Measurements from ENCODE around the gene LRMDA. TPM values are rescaled to one million over a fixed set of nuclear protein-coding genes. Genes with fewer than 3 reads are reported as not detected.

The LRMDA gene
- total RNA-seq, 1 experiment from 2014 or later, result 1.2 TPM

DNA sequence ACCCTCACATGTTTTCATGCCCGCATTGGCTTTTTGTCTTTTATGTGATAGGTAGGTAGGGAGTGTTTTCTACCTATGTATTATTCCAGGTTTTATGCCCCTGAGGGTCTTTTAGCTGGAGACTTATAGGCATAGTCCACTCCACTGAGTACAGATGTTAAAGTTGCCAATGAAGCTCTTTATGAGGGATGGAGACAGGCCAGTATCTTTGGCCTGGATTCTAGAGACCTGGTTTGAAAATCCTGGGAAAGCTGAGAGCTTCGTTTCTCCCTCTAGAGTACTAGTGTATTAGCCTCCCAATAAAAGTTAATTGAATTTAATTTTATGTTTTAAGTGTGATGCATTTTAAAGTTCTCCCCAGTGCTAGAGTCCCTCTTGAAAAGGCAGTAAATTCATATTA, 854.1 kb downstream of the LRMDA start:
- H4K20me1 ChIP-seq (ENCODE audit: low read length), result no peaks in the 10 kb centered on the region
- BruUV-seq (replicated peaks), result no TSS peak
- H2AFZ ChIP-seq (ENCODE audit: low read length), result no peak overlapping the region
- no peak for DNase-seq
- H3K27ac ChIP-seq (ENCODE audit: low read length), result no peak overlapping the region
- H3K79me2 ChIP-seq (ENCODE audit: low read length), result no peaks in the 10 kb centered on the region
- no peak for TF ChIP-seq EZH2phosphoT487 (IDR thresholded peaks at IDR 0.05; ENCODE audit: borderline replicate concordance, low read length)
- TF ChIP-seq, protein P1, sequence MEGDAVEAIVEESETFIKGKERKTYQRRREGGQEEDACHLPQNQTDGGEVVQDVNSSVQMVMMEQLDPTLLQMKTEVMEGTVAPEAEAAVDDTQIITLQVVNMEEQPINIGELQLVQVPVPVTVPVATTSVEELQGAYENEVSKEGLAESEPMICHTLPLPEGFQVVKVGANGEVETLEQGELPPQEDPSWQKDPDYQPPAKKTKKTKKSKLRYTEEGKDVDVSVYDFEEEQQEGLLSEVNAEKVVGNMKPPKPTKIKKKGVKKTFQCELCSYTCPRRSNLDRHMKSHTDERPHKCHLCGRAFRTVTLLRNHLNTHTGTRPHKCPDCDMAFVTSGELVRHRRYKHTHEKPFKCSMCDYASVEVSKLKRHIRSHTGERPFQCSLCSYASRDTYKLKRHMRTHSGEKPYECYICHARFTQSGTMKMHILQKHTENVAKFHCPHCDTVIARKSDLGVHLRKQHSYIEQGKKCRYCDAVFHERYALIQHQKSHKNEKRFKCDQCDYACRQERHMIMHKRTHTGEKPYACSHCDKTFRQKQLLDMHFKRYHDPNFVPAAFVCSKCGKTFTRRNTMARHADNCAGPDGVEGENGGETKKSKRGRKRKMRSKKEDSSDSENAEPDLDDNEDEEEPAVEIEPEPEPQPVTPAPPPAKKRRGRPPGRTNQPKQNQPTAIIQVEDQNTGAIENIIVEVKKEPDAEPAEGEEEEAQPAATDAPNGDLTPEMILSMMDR (conservative IDR thresholded peaks at IDR 0.05; ENCODE audit: low read depth, low read length), result no peak
- no peak for TF ChIP-seq EZH2 (IDR thresholded peaks at IDR 0.05; ENCODE audit: low read length, unreplicated experiment)
- H3K4me2 ChIP-seq (ENCODE audit: low read length), result no peak overlapping the region
- no peak for ATAC-seq
- no peak overlapping the region for H3K4me3 ChIP-seq (ENCODE audit: low read length)
- ChIA-PET CTCF (no interaction called here), POLR2A (ENCODE audit: unreplicated experiment) (no interaction called here)
- no peaks in the 10 kb centered on the region for H3F3A ChIP-seq (ENCODE audit: low read length, unreplicated experiment)
- H3K27me3 ChIP-seq (ENCODE audit: low read length), result peaks cover 11% of the 10 kb centered on the region
- no peak overlapping the region for H3K9ac ChIP-seq (ENCODE audit: low read length)
- 0 out of 2 replicates have a peak, but pooled peaks cover 4% of the 10 kb centered on the region for H3K9me2 ChIP-seq (replicated peaks; ENCODE audit: low read length)
- no peaks in the 10 kb centered on the region for H3K9me3 ChIP-seq (ENCODE audit: low read length)
- H3K4me1 ChIP-seq (ENCODE audit: insufficient read depth, low read length), result peaks cover 5% of the 10 kb centered on the region; the same call in 1 of the 2 replicates
- no peaks in the 10 kb centered on the region for H3K36me3 ChIP-seq (ENCODE audit: low read depth, low read length)
- intact Hi-C loops (cut with micrococcal nuclease), result no loop called here

DNA sequence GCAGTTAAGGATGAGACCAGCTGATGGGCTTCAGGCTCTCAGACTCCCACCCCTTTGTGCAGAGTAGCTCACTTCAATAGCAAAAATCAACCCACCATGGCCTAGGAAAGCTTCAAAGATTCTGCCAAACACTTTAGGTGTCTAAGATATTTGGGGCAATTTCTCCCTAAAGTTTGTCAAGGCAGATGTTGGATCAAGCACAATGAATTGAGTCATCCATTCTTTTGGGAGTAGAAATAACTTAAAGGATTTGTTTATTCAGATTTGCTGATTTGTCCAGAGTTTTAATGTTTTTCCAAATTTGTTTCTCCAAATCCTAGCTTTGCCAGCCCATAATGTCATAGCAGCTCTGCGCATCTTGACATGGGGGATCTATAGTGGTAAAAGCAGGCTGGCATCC, 855.1 kb downstream of the LRMDA start:
- no peaks in the 10 kb centered on the region for H3K79me2 ChIP-seq (ENCODE audit: low read length)
- H3K36me3 ChIP-seq (ENCODE audit: low read depth, low read length), result no peaks in the 10 kb centered on the region
- H3F3A ChIP-seq (ENCODE audit: low read length, unreplicated experiment), result no peaks in the 10 kb centered on the region
- DNase-seq (no peak), ATAC-seq (no peak)
- H2AFZ ChIP-seq (ENCODE audit: low read length), result no peak overlapping the region
- H3K27ac ChIP-seq (ENCODE audit: low read length), result no peak overlapping the region
- no peaks in the 10 kb centered on the region for H3K9me3 ChIP-seq (ENCODE audit: low read length)
- H3K4me1 ChIP-seq (ENCODE audit: insufficient read depth, low read length), result peaks cover 5% of the 10 kb centered on the region; the same call in 1 of the 2 replicates
- ChIA-PET CTCF (no interaction called here), POLR2A (ENCODE audit: unreplicated experiment) (no interaction called here)
- no peak overlapping the region for H3K9ac ChIP-seq (ENCODE audit: low read length)
- no peak for TF ChIP-seq EZH2phosphoT487 (IDR thresholded peaks at IDR 0.05; ENCODE audit: borderline replicate concordance, low read length)
- TF ChIP-seq, protein P1 (conservative IDR thresholded peaks at IDR 0.05; ENCODE audit: low read depth, low read length), result no peak
- TF ChIP-seq EZH2 (IDR thresholded peaks at IDR 0.05; ENCODE audit: low read length, unreplicated experiment), result no peak
- H3K9me2 ChIP-seq (replicated peaks; ENCODE audit: low read length), result 0 out of 2 replicates have a peak, but pooled peaks cover 4% of the 10 kb centered on the region
- intact Hi-C loops (cut with micrococcal nuclease), result no loop called here
- BruUV-seq (replicated peaks), result no TSS peak
- H3K4me2 ChIP-seq (ENCODE audit: low read length), result no peak overlapping the region
- H4K20me1 ChIP-seq (ENCODE audit: low read length), result no peaks in the 10 kb centered on the region
- H3K27me3 ChIP-seq (ENCODE audit: low read length), result peaks cover 11% of the 10 kb centered on the region
- H3K4me3 ChIP-seq (ENCODE audit: low read length), result no peak overlapping the region

DNA sequence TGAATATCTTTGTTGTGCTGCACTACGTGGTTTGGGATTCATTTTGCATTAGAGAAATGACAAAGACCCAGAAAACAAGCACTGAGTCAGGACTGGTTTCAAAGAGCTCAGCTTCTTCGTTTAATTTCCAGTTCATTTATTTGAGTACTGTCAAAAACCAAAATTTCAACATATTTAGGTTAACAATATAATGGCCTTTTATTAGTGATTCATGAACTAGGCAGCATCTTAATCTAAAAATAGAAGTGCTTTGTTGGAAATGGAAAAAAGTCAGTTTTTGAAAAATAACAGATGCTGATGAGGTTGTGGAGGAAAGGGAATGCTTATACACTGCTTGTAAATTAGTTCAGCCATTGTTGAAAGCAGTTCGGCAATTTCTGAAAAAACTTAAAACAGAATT, 856.4 kb downstream of the LRMDA start:
- Histone ChIP-seq H3K4me3 (ENCODE audit: low read length) (no peak overlapping the region), H3K27ac (ENCODE audit: low read length) (no peak overlapping the region), H3K4me1 (ENCODE audit: insufficient read depth, low read length) (peaks cover 5% of the 10 kb centered on the region; the same call in 1 of the 2 replicates), H3K36me3 (ENCODE audit: low read depth, low read length) (no peaks in the 10 kb centered on the region), H3K27me3 (ENCODE audit: low read length) (peaks cover 11% of the 10 kb centered on the region), H3K9ac (ENCODE audit: low read length) (no peak overlapping the region), H3K9me3 (ENCODE audit: low read length) (no peaks in the 10 kb centered on the region), H3K4me2 (ENCODE audit: low read length) (no peak overlapping the region), H3F3A (ENCODE audit: low read length, unreplicated experiment) (no peaks in the 10 kb centered on the region), H4K20me1 (ENCODE audit: low read length) (no peaks in the 10 kb centered on the region), H2AFZ (ENCODE audit: low read length) (no peak overlapping the region), H3K79me2 (ENCODE audit: low read length) (no peaks in the 10 kb centered on the region), H3K9me2 (replicated peaks; ENCODE audit: low read length) (0 out of 2 replicates have a peak, but pooled peaks cover 4% of the 10 kb centered on the region)
- ATAC-seq, result no peak
- BruUV-seq (replicated peaks), result no TSS peak
- CTCF ChIA-PET, result no interaction called here
- POLR2A ChIA-PET (ENCODE audit: unreplicated experiment), result no interaction called here
- DNase-seq, result no peak
- TF ChIP-seq, protein P1 (conservative IDR thresholded peaks at IDR 0.05; ENCODE audit: low read depth, low read length), result no peak
- TF ChIP-seq EZH2 (IDR thresholded peaks at IDR 0.05; ENCODE audit: low read length, unreplicated experiment) (no peak), EZH2phosphoT487 (IDR thresholded peaks at IDR 0.05; ENCODE audit: borderline replicate concordance, low read length) (no peak)
- intact Hi-C loops (cut with micrococcal nuclease), result no loop called here
